Subcutaneous abdominal adipose tissue (tissue), 5 donors: Measurements from ENCODE around the gene CRYBG1.

Experiments
- H3K27ac ChIP-seq: one replicate; pipeline ENCODE4 v1.7.0; 2013; ENCODE audit warnings: low read depth, mild to moderate bottlenecking, inconsistent platforms, low read length, moderate library complexity
- H3K27me3 ChIP-seq, 5 donors: one replicate each; pipeline ENCODE4 v1.7.0; 2013; ENCODE audit warnings: low read length in 5 of 5, inconsistent platforms in 1 of 5; ENCODE audit not compliant: control insufficient read depth in 5 of 5, insufficient read depth in 4 of 5
- H3K36me3 ChIP-seq, 5 donors: one replicate each; pipeline ENCODE4 v1.7.0; 2013; ENCODE audit warnings: low read length in 5 of 5; ENCODE audit not compliant: control insufficient read depth in 5 of 5, insufficient read depth in 5 of 5
- H3K4me1 ChIP-seq, 5 donors: one replicate each; pipeline ENCODE4 v1.7.0; 2013; ENCODE audit warnings: low read length in 5 of 5, mild to moderate bottlenecking in 3 of 5, moderate library complexity in 1 of 5; ENCODE audit not compliant: control insufficient read depth in 5 of 5, insufficient read depth in 5 of 5
- H3K4me3 ChIP-seq, 5 donors: one replicate each; pipeline ENCODE4 v1.7.0; 2013; ENCODE audit warnings: low read length in 5 of 5, low read depth in 1 of 5
- H3K9ac ChIP-seq, 5 donors: one replicate each; pipeline ENCODE4 v1.7.0; 2013; ENCODE audit warnings: low read length in 5 of 5, mild to moderate bottlenecking in 4 of 5, moderate library complexity in 3 of 5
- H3K9me3 ChIP-seq, 5 donors: one replicate each; pipeline ENCODE4 v1.7.0; 2013; ENCODE audit warnings: low read length in 5 of 5; ENCODE audit not compliant: control insufficient read depth in 5 of 5
- donor health status: healthy.
- donor health status: healthy.
- donor health status: healthy.
- donor health status: healthy.
- donor health status: healthy.

The CRYBG1 gene

GRCh38 chr6:106563614-106564013 lies 203.1 kb downstream of the CRYBG1 start:
- Histone ChIP-seq H3K36me3 (peaks cover 22 to 51% (median 30%) of the 10 kb centered on the region in 5 donors), H3K27me3 (no peaks in the 10 kb centered on the region), H3K9ac (no peak overlapping the region), H3K9me3 (no peaks in the 10 kb centered on the region), H3K4me3 (no peak overlapping the region), H3K4me1 (peaks cover 0 to 19% (median 4%) of the 10 kb centered on the region in 5 donors), H3K27ac (no peak overlapping the region)

GRCh38 chr6:106564476-106564875 lies 204.0 kb downstream of the CRYBG1 start:
- Histone ChIP-seq H3K36me3 (peaks cover 25 to 52% (median 31%) of the 10 kb centered on the region in 5 donors), H3K27me3 (no peaks in the 10 kb centered on the region), H3K4me1 (peaks cover 0 to 19% (median 4%) of the 10 kb centered on the region in 5 donors), H3K9me3 (no peaks in the 10 kb centered on the region), H3K9ac (no peak overlapping the region), H3K4me3 (no peak overlapping the region), H3K27ac (no peak overlapping the region)

GRCh38 chr6:106568530-106568929 lies 208.0 kb downstream of the CRYBG1 start:
- Histone ChIP-seq H3K27me3 (no peaks in the 10 kb centered on the region), H3K4me1 (peaks cover 0 to 20% (median 6%) of the 10 kb centered on the region in 5 donors), H3K27ac (no peak overlapping the region), H3K9me3 (no peaks in the 10 kb centered on the region), H3K4me3 (no peak overlapping the region), H3K36me3 (peaks cover 21 to 59% (median 39%) of the 10 kb centered on the region in 5 donors), H3K9ac (no peak overlapping the region)

DNA sequence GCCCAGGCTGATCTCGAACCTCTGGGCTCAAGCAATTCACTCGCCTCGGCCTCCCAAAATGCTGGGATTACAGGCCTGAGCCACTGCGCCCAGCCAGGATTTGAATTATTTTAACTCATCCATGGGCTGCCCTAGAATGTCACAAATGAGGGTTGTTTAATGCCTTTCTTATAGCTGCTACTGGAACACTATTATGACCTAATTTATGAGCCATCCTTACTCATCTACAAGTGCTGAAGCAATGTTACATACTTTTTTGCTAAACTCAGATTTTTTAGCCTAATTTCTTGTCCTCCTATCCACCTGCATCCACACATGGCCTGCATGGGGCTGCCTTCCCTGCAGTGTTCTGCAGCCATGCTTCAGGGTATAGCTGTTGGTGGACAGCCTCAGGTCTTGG lies 208.9 kb downstream of the CRYBG1 start:
- H3K27me3 ChIP-seq, result no peaks in the 10 kb centered on the region
- peaks cover 13 to 54% (median 36%) of the 10 kb centered on the region in 5 donors for H3K36me3 ChIP-seq
- H3K4me1 ChIP-seq, result peaks cover 0 to 15% (median 6%) of the 10 kb centered on the region in 5 donors
- H3K27ac ChIP-seq, result no peak overlapping the region
- H3K9ac ChIP-seq, result no peak overlapping the region
- no peak overlapping the region for H3K4me3 ChIP-seq
- H3K9me3 ChIP-seq, result no peaks in the 10 kb centered on the region

GRCh38 chr6:106572436-106572835 lies 211.9 kb downstream of the CRYBG1 start:
- Histone ChIP-seq H3K36me3 (peaks cover 16 to 55% (median 35%) of the 10 kb centered on the region in 5 donors), H3K27me3 (no peaks in the 10 kb centered on the region), H3K27ac (no peak overlapping the region), H3K4me1 (peaks cover 0 to 6% (median 0%) of the 10 kb centered on the region in 5 donors), H3K9ac (no peak overlapping the region), H3K4me3 (no peak overlapping the region), H3K9me3 (no peaks in the 10 kb centered on the region)

GRCh38 chr6:106572875-106573585 lies 212.5 kb downstream of the CRYBG1 start:
- Histone ChIP-seq H3K27ac (no peak overlapping the region), H3K36me3 (peaks cover 16 to 54% (median 35%) of the 10 kb centered on the region in 5 donors), H3K4me3 (no peak overlapping the region), H3K4me1 (peaks cover 0 to 6% (median 0%) of the 10 kb centered on the region in 5 donors), H3K27me3 (no peaks in the 10 kb centered on the region), H3K9ac (no peak overlapping the region), H3K9me3 (no peaks in the 10 kb centered on the region)

DNA sequence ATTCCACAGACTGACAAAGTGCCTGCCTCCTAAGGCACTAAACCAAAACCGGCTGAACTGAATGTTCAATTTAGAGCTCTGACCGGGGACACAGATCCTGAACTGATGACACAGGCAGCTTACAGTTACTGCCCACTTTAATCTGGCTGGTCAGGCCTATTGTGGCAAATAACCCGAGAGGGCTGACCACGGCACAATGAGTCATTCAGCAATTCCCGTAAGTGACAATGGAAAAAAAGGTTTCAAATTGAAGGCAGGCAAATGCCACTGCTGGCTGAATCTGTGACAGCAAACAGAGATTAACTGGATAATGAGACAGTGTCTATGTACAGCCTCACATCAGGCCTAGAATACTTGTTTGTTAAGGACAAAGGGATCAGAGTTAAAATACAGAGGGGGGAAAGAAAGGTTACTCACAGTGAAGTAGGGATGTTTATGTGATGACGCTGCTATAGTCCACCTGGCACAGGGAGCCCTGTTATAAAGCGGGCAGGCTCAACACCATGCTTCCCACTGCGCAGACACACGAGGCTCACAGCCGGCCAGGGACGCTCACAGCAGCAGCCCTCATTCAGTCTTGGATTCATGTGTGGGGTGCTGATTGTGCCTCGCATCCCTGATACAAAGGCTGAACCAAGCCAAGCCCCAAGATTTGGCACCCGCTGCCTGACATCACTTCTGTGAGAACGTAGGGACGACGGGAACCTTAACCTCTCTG lies 214.4 kb downstream of the CRYBG1 start:
- Histone ChIP-seq H3K4me3 (no peak overlapping the region), H3K36me3 (peaks cover 4 to 38% (median 22%) of the 10 kb centered on the region in 5 donors), H3K4me1 (peaks cover 0 to 6% (median 0%) of the 10 kb centered on the region in 5 donors), H3K27ac (no peak overlapping the region), H3K27me3 (no peaks in the 10 kb centered on the region), H3K9me3 (no peaks in the 10 kb centered on the region), H3K9ac (no peak overlapping the region)

DNA sequence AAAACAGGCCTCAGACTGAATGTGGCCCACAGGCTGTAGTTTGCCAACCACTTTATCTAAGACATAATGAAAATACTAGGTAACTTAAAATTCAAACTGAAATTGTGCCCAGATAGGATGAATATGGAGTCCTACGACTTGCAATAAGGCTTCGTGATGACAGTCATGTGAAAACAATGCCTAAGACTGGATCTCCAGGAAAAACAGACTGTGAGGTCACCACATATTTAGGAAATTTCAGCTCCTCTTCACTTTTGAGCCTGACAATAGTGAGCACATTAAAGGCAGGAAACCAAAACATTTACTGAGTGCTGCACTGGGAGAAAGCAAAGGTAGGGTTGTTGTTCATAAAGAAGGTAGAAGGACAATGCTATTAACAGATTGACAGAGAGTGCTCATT lies 218.8 kb downstream of the CRYBG1 start:
- peaks cover 0 to 6% (median 0%) of the 10 kb centered on the region in 5 donors for H3K4me1 ChIP-seq
- no peak overlapping the region for H3K9ac ChIP-seq
- H3K27ac ChIP-seq, result no peak overlapping the region
- peaks cover 13 to 44% (median 21%) of the 10 kb centered on the region in 5 donors for H3K36me3 ChIP-seq
- H3K4me3 ChIP-seq, result no peak overlapping the region
- no peaks in the 10 kb centered on the region for H3K27me3 ChIP-seq
- no peaks in the 10 kb centered on the region for H3K9me3 ChIP-seq

DNA sequence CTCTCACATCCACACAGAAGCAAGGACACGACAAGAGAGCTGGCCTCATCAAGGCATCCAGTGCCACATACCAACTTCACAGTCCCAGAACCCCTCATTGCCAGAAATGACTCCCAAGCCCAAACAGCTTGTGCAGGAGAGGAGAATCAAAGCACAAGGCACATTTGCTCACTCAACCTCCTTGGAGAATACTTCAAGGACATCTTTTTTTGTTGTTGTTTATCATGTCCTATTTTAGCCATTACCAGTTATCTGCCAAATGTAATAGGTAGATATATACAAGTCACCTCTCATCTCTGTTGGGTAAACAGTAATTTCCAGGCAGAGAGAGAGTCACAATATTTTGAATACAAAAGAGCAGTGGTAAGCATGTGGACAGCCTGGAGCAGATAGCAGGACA lies 221.0 kb downstream of the CRYBG1 start:
- Histone ChIP-seq H3K27me3 (no peaks in the 10 kb centered on the region), H3K4me3 (no peak overlapping the region), H3K27ac (no peak overlapping the region), H3K9me3 (no peaks in the 10 kb centered on the region), H3K4me1 (peaks cover 0 to 11% (median 0%) of the 10 kb centered on the region in 5 donors), H3K9ac (no peak overlapping the region), H3K36me3 (peaks cover 11 to 32% (median 14%) of the 10 kb centered on the region in 5 donors)

- Histone ChIP-seq H3K4me1 (peaks cover 0 to 17% (median 13%) of the 10 kb centered on the region in 5 donors), H3K36me3 (peaks cover 11 to 29% (median 15%) of the 10 kb centered on the region in 5 donors), H3K9me3 (no peaks in the 10 kb centered on the region), H3K27me3 (no peaks in the 10 kb centered on the region), H3K4me3 (no peak overlapping the region), H3K9ac (no peak overlapping the region), H3K27ac (no peak overlapping the region)
These were observed 226.4 kb downstream of the CRYBG1 start for GRCh38 chr6:106586815-106587415.
